Measurements from ENCODE around the gene CRYBG3.

Gene CRYBG3

GRCh38 chr3:97821774-97822358, at the start of gene CRYBG3:
Gene CRYBG3, plus strand, starts transcription at chr3:97822011. Its CDS starts 196 bp downstream, at chr3:97822207.
- TF ChIP-seq MAX (IDR thresholded peaks at IDR 0.05): peak; percentile 82
- no peak for TF ChIP-seq NFIC (IDR thresholded peaks at IDR 0.05)
- TF ChIP-seq EGR1 (IDR thresholded peaks at IDR 0.05): 0 out of 2 replicates have a peak, but pooled peaks have one; percentile 11
- 0 out of 2 replicates have a peak, but pooled peaks have one; percentile 10 for TF ChIP-seq YY1 (IDR thresholded peaks at IDR 0.05; ENCODE audit: low read depth)
- TF ChIP-seq TAF1 (IDR thresholded peaks at IDR 0.05; ENCODE audit: low read depth): peak; percentile 68

- TF ChIP-seq NFIC (IDR thresholded peaks at IDR 0.05) (no peak), EGR1 (IDR thresholded peaks at IDR 0.05) (no peak), RAD21 (IDR thresholded peaks at IDR 0.05; ENCODE audit: low read depth) (no peak), TCF12 (IDR thresholded peaks at IDR 0.05; ENCODE audit: low read depth) (no peak), CEBPB (IDR thresholded peaks at IDR 0.05) (no peak), CREB1 (IDR thresholded peaks at IDR 0.05; ENCODE audit: low read depth) (no peak), MAX (IDR thresholded peaks at IDR 0.05) (no peak), REST (IDR thresholded peaks at IDR 0.05; ENCODE audit: low read depth) (no peak), TEAD4 (IDR thresholded peaks at IDR 0.05) (no peak), ZBTB7A (IDR thresholded peaks at IDR 0.05; ENCODE audit: low read depth) (no peak), EP300 (IDR thresholded peaks at IDR 0.05; ENCODE audit: borderline replicate concordance) (no peak), TAF1 (IDR thresholded peaks at IDR 0.05; ENCODE audit: low read depth) (no peak), USF1 (IDR thresholded peaks at IDR 0.05) (no peak), YY1 (IDR thresholded peaks at IDR 0.05; ENCODE audit: low read depth) (no peak), FOXM1 (IDR thresholded peaks at IDR 0.05; ENCODE audit: borderline replicate concordance, low read depth) (no peak)
Measured at GRCh38 chr3:97772926-97773325, 48.9 kb upstream of the CRYBG3 start.

GRCh38 chr3:97778152-97778551, 43.7 kb upstream of the CRYBG3 start:
- TF ChIP-seq REST (IDR thresholded peaks at IDR 0.05; ENCODE audit: low read depth) (no peak), USF1 (IDR thresholded peaks at IDR 0.05) (no peak), EP300 (IDR thresholded peaks at IDR 0.05; ENCODE audit: borderline replicate concordance) (no peak)

GRCh38 chr3:97793420-97794019, 28.3 kb upstream of the CRYBG3 start:
- TF ChIP-seq RAD21 (IDR thresholded peaks at IDR 0.05; ENCODE audit: low read depth) (peak; percentile 77), ZBTB7A (IDR thresholded peaks at IDR 0.05; ENCODE audit: low read depth) (no peak)

GRCh38 chr3:97795951-97796350, 25.9 kb upstream of the CRYBG3 start:
- TF ChIP-seq ZBTB7A (IDR thresholded peaks at IDR 0.05; ENCODE audit: low read depth): no peak
- TF ChIP-seq NFIC (IDR thresholded peaks at IDR 0.05): no peak
- TF ChIP-seq TAF1 (IDR thresholded peaks at IDR 0.05; ENCODE audit: low read depth): no peak
- no peak for TF ChIP-seq EP300 (IDR thresholded peaks at IDR 0.05; ENCODE audit: borderline replicate concordance)
- TF ChIP-seq RAD21 (IDR thresholded peaks at IDR 0.05; ENCODE audit: low read depth): no peak
- TF ChIP-seq USF1 (IDR thresholded peaks at IDR 0.05): no peak
- TF ChIP-seq MAX (IDR thresholded peaks at IDR 0.05): no peak
- no peak for TF ChIP-seq CREB1 (IDR thresholded peaks at IDR 0.05; ENCODE audit: low read depth)
- no peak for TF ChIP-seq TEAD4 (IDR thresholded peaks at IDR 0.05)
- TF ChIP-seq YY1 (IDR thresholded peaks at IDR 0.05; ENCODE audit: low read depth): no peak
- TF ChIP-seq REST (IDR thresholded peaks at IDR 0.05; ENCODE audit: low read depth): no peak
- no peak for TF ChIP-seq EGR1 (IDR thresholded peaks at IDR 0.05)
- no peak for TF ChIP-seq FOXM1 (IDR thresholded peaks at IDR 0.05; ENCODE audit: borderline replicate concordance, low read depth)
